BLaER1 treated with 17β-estradiol and CSF1 and Interleukin-3, amounts not matched to agents 10 nM and 100 nM (cell line): ENCODE measurements around the gene KIAA1614.

ENCODE experiments used
- H3K27ac ChIP-seq, 11 experiments: shearing (Covaris generic); formaldehyde crosslinking; 2 replicates each; pipeline ENCODE4 v1.8.1; 2022
- H3K27me3 ChIP-seq, 11 experiments: shearing (Covaris generic); formaldehyde crosslinking; 2 replicates each; pipeline ENCODE4 v1.8.1; 2022
- H3K36me3 ChIP-seq, 11 experiments: shearing (Covaris generic); formaldehyde crosslinking; 2 replicates each; pipeline ENCODE4 v1.8.1; 2022
- H3K4me1 ChIP-seq, 10 experiments: shearing (Covaris generic); formaldehyde crosslinking; 2 replicates each; pipeline ENCODE4 v1.8.1; 2022
- H3K4me2 ChIP-seq, 11 experiments: shearing (Covaris generic); formaldehyde crosslinking; 2 replicates each; pipeline ENCODE4 v1.8.1; 2022
- H3K4me3 ChIP-seq, 10 experiments: shearing (Covaris generic); formaldehyde crosslinking; 2 replicates each; pipeline ENCODE4 v1.8.1; 2022
- H3K9ac ChIP-seq, 11 experiments: shearing (Covaris generic); formaldehyde crosslinking; 2 replicates each; pipeline ENCODE4 v1.8.1; 2022
- H3K9me3 ChIP-seq, 11 experiments: shearing (Covaris generic); formaldehyde crosslinking; replicated peaks in 1 of 11; 2 replicates each; pipeline ENCODE4 v1.8.1; 2022
- H4K20me1 ChIP-seq, 11 experiments: shearing (Covaris generic); formaldehyde crosslinking; 2 replicates each; pipeline ENCODE4 v1.8.1; 2022
- Cebpa-rat ChIP-seq, 11 experiments: shearing (Covaris generic); IDR thresholded peaks; 2 replicates each; pipeline ENCODE4 v1.8.1; 2022

The KIAA1614 gene

DNA sequence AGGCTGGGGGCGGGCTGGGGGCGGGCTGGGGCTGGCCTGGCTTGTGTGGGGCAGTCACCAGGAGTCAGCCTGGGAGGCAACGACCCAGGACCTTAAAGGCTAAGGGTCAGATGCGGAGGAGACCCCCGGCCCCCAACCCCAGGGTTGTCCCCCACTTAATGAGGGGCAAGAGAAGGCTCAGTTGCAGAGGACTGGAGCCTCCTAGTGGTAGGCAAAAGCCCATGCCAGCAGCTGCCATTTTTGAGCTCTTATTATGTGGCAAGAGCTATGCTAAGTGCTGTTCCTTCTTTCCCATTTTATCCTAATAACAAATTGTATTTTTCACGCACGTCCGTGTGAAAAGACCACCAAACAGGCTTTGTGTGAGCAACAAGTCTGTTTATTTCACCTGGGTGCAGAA is 8.0 kb downstream of the KIAA1614 start:
- H3K4me2 ChIP-seq, result 0 out of 22 replicates have a peak overlapping the region, but pooled peaks of 1 of the 11 experiments have one; percentile 8
- H3K9ac ChIP-seq, result no peak overlapping the region
- no peak overlapping the region for H3K27ac ChIP-seq
- no peaks in the 10 kb centered on the region for H3K9me3 ChIP-seq
- TF ChIP-seq Cebpa-rat (IDR thresholded peaks at IDR 0.05), result no peak
- H3K4me3 ChIP-seq, result no peak overlapping the region
- H3K4me1 ChIP-seq, result peaks cover 28 to 77% (median 70%) of the 10 kb centered on the region in 10 experiments
- no peaks in the 10 kb centered on the region for H3K36me3 ChIP-seq
- H4K20me1 ChIP-seq, result peaks cover 0 to 44% (median 0%) of the 10 kb centered on the region in 11 experiments; a peak in 6 of 22 replicates
- H3K27me3 ChIP-seq, result peaks cover 8 to 53% (median 20%) of the 10 kb centered on the region in 11 experiments; a peak in 21 of 22 replicates

DNA sequence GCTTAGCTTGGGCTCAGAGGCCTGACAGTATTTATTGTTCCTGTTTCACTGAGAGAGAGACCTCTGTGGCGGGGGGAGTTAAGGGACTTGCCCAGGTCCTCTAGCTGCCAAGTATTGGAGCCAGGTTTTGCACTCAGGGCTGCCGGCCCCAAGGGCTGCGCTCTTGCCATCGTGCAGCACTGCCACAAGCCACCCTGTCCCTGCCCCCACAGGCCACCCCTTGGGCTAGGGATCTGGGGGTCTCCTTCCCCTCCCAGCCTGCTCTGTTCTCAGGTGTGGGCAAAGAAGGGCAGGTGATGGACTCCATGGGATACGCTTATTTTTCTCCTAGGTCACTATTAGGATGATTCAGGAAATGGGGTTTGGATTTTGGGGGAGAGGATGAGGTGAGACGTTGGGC is 8.7 kb downstream of the KIAA1614 start:
- Histone ChIP-seq H4K20me1 (peaks cover 0 to 49% (median 3%) of the 10 kb centered on the region in 11 experiments; a peak in 6 of 22 replicates), H3K4me3 (no peak overlapping the region), H3K4me2 (peak overlapping the region in 8 of 11 experiments; percentile 70 to 94 (median 82); a peak in 13 of 22 replicates), H3K4me1 (peaks cover 35 to 84% (median 77%) of the 10 kb centered on the region in 10 experiments), H3K27me3 (peaks cover 2 to 46% (median 13%) of the 10 kb centered on the region in 11 experiments; a peak in 17 of 22 replicates), H3K36me3 (no peaks in the 10 kb centered on the region), H3K27ac (no peak overlapping the region), H3K9me3 (no peaks in the 10 kb centered on the region), H3K9ac (no peak overlapping the region)
- TF ChIP-seq Cebpa-rat (IDR thresholded peaks at IDR 0.05), result no peak

DNA sequence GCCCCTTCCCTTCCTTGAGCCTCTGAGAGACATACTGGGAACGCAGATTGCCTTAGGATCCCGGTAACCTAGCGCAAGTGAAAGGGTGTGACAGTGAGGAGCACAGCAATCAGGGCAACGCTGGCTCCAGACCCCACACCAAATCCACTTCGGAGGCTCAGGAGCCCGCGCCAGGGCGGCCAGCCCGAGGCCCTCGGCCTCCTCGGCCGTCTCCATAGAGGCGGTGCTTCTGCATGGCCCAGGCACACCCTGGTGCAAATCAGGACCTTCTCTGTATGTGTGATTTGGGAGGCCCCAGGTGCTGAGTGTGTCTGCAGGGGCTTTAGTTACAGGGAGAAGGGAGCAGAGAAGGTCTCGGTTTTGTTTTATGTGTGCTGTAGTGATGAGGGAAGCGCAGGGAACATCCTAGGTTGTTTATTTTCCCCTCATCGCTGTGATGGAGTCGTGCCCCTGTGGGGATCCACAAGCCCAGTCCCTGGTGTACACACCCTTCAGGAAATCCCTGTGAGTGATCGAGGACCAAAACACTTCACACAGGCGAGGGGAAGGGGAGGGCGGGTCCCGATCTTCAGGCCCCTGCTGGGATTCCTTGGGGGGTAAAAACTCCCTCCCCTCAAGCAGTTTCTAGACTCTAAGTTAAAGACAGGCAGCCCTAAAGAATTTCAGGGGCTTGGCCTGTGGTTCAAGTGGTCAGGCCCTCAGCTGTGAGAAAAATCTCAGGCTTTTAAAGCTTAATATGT is 9.4 kb downstream of the KIAA1614 start:
- Histone ChIP-seq H3K9me3 (no peaks in the 10 kb centered on the region), H3K9ac (peak overlapping the region in 3 of 11 experiments; percentile 13 to 27 (median 20); a peak in 4 of 22 replicates), H3K27me3 (peaks cover 0 to 44% (median 7%) of the 10 kb centered on the region in 11 experiments; a peak in 11 of 22 replicates), H3K4me3 (no peak overlapping the region), H3K4me2 (peak overlapping the region in 10 of 11 experiments; percentile 24 to 94 (median 80); a peak in 19 of 22 replicates), H3K27ac (peak overlapping the region in 1 of 11 experiments; percentile 9; a peak in 3 of 22 replicates), H3K4me1 (peaks cover 42 to 91% (median 84%) of the 10 kb centered on the region in 10 experiments), H3K36me3 (no peaks in the 10 kb centered on the region), H4K20me1 (peaks cover 0 to 48% (median 4%) of the 10 kb centered on the region in 11 experiments; a peak in 8 of 22 replicates)
- TF ChIP-seq Cebpa-rat (IDR thresholded peaks at IDR 0.05), result no peak

DNA sequence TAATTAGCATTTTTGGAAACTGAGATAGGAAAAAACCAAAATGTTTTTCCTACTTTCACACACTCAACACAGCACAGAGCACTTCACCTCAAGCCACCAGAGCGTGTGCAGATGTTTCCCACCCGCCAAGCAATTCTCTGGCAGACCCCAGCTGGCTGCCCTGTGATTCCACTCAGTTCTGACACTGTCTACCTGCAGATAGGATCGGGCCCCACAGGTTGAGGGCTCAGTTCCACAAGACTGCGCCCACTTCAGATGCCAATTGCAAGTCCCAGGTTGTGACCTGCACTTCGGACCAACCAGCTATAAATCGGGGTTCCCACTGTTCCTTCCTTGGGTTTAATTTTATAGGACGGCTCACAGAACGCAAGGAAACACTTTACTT is 9.9 kb downstream of the KIAA1614 start:
- H3K36me3 ChIP-seq, result no peaks in the 10 kb centered on the region
- peak overlapping the region in 3 of 11 experiments; percentile 13 to 27 (median 20); a peak in 3 of 22 replicates for H3K9ac ChIP-seq
- H3K4me2 ChIP-seq, result peak overlapping the region; percentile 8 to 94 (median 79); a peak in 19 of 22 replicates
- H3K4me1 ChIP-seq, result peaks cover 46 to 95% (median 89%) of the 10 kb centered on the region in 10 experiments
- no peaks in the 10 kb centered on the region for H3K9me3 ChIP-seq
- H4K20me1 ChIP-seq, result peaks cover 0 to 47% (median 7%) of the 10 kb centered on the region in 11 experiments; a peak in 7 of 22 replicates
- no peak overlapping the region for H3K4me3 ChIP-seq
- no peak for TF ChIP-seq Cebpa-rat (IDR thresholded peaks at IDR 0.05)
- H3K27ac ChIP-seq, result peak overlapping the region in 2 of 11 experiments; percentile 5 to 9; a peak in 4 of 22 replicates
- peaks cover 0 to 38% (median 2%) of the 10 kb centered on the region in 11 experiments; a peak in 9 of 22 replicates for H3K27me3 ChIP-seq

DNA sequence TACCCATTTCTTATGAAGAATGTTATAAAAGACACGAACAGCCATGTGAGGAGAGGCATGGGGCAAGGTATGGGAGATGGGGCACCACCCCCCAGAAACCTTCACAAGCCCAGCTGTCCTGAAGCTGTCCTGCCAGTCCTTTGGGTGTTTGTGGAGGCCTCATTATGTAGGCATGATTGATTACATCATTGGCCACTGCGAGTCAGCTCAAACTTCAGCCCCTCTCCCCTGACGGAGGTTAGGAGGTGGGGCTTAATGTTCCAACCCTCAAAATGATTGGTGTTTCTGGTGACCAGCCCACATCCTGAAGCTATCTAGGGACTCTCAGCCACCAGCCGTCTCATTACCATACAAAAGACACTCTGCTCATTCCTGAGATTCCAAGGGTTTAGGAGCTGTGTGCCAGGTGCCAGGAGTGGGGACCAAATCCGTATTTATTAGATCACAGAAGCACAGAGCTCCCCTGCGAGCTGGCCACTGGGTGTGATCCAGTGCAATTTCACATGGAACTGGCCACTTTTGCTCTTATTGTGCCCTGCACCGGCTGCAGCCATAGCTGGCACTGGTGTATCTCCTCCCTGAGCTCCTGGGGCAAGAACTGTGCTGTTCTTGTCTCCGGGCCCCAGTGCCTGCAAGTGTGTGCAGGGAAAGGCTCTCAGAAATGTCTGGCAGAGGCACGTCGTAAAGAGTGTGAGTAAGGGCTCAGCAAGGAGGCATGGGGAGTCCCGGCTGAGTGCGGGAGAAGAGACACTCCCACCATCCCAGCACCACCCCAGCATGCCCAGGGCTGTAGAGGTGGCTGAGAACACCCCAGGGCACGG is 10.5 kb downstream of the KIAA1614 start:
- Histone ChIP-seq H3K9me3 (no peaks in the 10 kb centered on the region), H3K27ac (peak overlapping the region in 1 of 11 experiments; percentile 5; a peak in 2 of 22 replicates), H4K20me1 (peaks cover 0 to 41% (median 7%) of the 10 kb centered on the region in 11 experiments; a peak in 7 of 22 replicates), H3K4me1 (peaks cover 50 to 95% (median 90%) of the 10 kb centered on the region in 10 experiments), H3K27me3 (peaks cover 0 to 32% (median 0%) of the 10 kb centered on the region in 11 experiments; a peak in 5 of 22 replicates), H3K4me2 (peak overlapping the region; percentile 24 to 94 (median 79); a peak in 20 of 22 replicates), H3K36me3 (no peaks in the 10 kb centered on the region), H3K9ac (peak overlapping the region in 2 of 11 experiments; percentile 13 to 41; a peak in 3 of 22 replicates), H3K4me3 (no peak overlapping the region)
- no peak for TF ChIP-seq Cebpa-rat (IDR thresholded peaks at IDR 0.05)

DNA sequence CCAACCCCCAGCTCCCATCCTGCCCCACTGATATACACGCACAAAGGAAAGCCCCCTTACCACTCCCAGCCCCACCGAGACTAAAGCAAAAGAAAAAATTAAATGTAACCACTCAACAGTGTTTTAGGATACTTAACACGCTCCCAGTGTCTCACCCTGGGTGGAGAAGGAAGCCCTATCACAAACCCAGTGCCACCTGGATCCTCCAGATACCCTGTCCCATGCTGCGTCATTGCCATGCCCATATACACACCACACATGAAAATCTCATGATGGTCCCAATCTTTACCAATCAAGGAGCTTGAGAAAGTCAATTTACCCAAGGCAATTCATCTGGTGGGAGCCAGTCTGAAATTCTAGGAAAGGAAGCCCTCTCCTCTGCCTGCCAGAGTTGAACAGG is 11.2 kb downstream of the KIAA1614 start:
- Histone ChIP-seq H3K36me3 (no peaks in the 10 kb centered on the region), H3K4me2 (peak overlapping the region; percentile 24 to 94 (median 79); a peak in 18 of 22 replicates), H3K27me3 (peaks cover 0 to 29% (median 0%) of the 10 kb centered on the region in 11 experiments; a peak in 4 of 22 replicates), H3K27ac (no peak overlapping the region), H3K4me3 (no peak overlapping the region), H3K9me3 (no peaks in the 10 kb centered on the region), H3K9ac (no peak overlapping the region; a peak in 2 of 22 replicates), H4K20me1 (peaks cover 0 to 38% (median 7%) of the 10 kb centered on the region in 11 experiments; a peak in 7 of 22 replicates), H3K4me1 (peaks cover 50 to 95% (median 90%) of the 10 kb centered on the region in 10 experiments)
- no peak for TF ChIP-seq Cebpa-rat (IDR thresholded peaks at IDR 0.05)

DNA sequence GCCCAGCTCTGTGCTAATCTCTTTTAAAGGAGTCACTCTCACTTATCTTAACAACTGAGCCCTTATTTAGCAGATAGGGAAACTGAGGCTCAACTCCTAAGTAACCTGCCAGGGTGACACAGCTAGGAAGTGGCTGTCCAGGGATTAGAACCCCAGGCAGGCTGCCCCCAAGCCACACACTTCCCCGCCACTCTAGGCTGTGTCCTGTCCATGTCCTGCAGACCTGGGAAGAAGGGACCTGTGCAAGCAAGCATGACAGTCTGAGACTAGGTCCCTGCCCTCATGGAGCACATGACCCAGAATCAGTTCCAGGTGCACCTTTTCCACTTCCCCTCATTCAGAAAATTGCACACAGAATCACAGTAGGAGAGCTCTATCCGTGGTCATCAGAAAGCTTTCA is 12.2 kb downstream of the KIAA1614 start:
- Histone ChIP-seq H3K9ac (no peak overlapping the region), H3K27ac (no peak overlapping the region), H3K27me3 (peaks cover 0 to 32% (median 0%) of the 10 kb centered on the region in 11 experiments; a peak in 4 of 22 replicates), H3K4me3 (no peak overlapping the region), H3K9me3 (no peaks in the 10 kb centered on the region), H3K4me2 (peak overlapping the region in 8 of 11 experiments; percentile 85 to 98 (median 94); a peak in 14 of 22 replicates), H3K36me3 (no peaks in the 10 kb centered on the region), H3K4me1 (peaks cover 50 to 95% (median 90%) of the 10 kb centered on the region in 10 experiments), H4K20me1 (peaks cover 0 to 28% (median 5%) of the 10 kb centered on the region in 11 experiments; a peak in 7 of 22 replicates)
- no peak for TF ChIP-seq Cebpa-rat (IDR thresholded peaks at IDR 0.05)

DNA sequence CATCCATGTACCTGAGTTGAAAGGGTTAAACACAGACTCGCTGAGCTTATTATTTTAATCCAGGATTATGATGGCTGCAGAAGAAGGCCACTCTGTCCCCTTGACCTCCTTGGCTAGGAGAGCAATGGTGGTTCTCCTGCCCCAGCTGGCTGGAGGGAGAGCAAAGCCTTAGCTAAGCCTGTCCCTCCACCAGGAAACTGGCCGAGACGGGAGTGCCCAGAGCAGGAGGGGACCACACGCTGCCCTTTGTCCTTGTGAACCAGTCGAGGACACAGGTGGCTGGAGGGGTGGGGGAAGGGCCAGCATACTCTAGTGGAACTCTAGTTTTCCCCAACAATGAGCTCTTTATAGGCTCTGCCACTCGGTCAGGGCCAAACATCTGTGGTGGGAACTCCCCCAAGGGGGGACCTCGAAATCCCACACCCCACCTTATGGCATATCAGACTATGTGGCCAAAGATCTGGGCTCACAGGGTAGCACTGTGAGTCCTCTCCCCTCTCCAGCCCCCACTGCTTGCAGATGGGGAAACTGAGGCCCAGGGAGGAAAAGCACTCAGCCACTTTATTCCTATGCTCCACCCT is 12.9 kb downstream of the KIAA1614 start:
- Histone ChIP-seq H3K4me2 (peak overlapping the region; percentile 54 to 98 (median 94); a peak in 20 of 22 replicates), H3K9ac (peak overlapping the region in 4 of 11 experiments; percentile 43 to 60 (median 54); a peak in 7 of 22 replicates), H3K27ac (peak overlapping the region in 6 of 11 experiments; percentile 7 to 84 (median 54); a peak in 8 of 22 replicates), H4K20me1 (peaks cover 0 to 26% (median 5%) of the 10 kb centered on the region in 11 experiments; a peak in 7 of 22 replicates), H3K36me3 (no peaks in the 10 kb centered on the region), H3K9me3 (no peaks in the 10 kb centered on the region), H3K4me1 (peaks cover 50 to 95% (median 91%) of the 10 kb centered on the region in 10 experiments), H3K4me3 (no peak overlapping the region), H3K27me3 (peaks cover 0 to 32% (median 0%) of the 10 kb centered on the region in 11 experiments; a peak in 4 of 22 replicates)
- TF ChIP-seq Cebpa-rat (IDR thresholded peaks at IDR 0.05), result no peak
